Cardiac septum (tissue), 1 donor: ENCODE results near the gene WDR26. TPM values are rescaled to one million over a fixed set of nuclear protein-coding genes. Genes with fewer than 3 reads are reported as not detected.
"Not testable (repeated sequence)": the region's sequence is repeated elsewhere in the genome, so short reads cannot be mapped to it uniquely, and the experiment has no call there.

ENCODE experiments used
- DNase-seq: peaks from one replicate; pipeline ENCODE4 v3.0.0-alpha.2; 2020; ENCODE audit warnings: low spot score
- intact Hi-C: fragments of 100-400 bp; cut with DNase I; formaldehyde crosslinking; loops from one replicate; pipeline ENCODE4 v1.14.0; 2022
- long read RNA-seq: library from polyadenylated mRNA; unstranded; transcript quantifications from one replicate; pipeline ENCODE4 v2.0.0, GENCODE V29; 2021
- total RNA-seq: library from RNA; stranded (reverse); fragmentation: NEBNext Ultra II Directional; extraction: Animal tissue kit (Norgen Biotek cat#: 25700); gene quantifications from one replicate; pipeline ENCODE4 v1.2.1, GENCODE V29; 2021
- donor health status: DM: no; HTN: no; CAD: no.

The WDR26 gene
- total RNA-seq: 61.8 TPM
- long read RNA-seq, full-length matches to known transcripts: 9 of 34 reads
- long read RNA-seq, partial matches to known transcripts: 5 of 34 reads
- long read RNA-seq, other reads (novel, unspliced or antisense): 20 of 34 reads

DNA sequence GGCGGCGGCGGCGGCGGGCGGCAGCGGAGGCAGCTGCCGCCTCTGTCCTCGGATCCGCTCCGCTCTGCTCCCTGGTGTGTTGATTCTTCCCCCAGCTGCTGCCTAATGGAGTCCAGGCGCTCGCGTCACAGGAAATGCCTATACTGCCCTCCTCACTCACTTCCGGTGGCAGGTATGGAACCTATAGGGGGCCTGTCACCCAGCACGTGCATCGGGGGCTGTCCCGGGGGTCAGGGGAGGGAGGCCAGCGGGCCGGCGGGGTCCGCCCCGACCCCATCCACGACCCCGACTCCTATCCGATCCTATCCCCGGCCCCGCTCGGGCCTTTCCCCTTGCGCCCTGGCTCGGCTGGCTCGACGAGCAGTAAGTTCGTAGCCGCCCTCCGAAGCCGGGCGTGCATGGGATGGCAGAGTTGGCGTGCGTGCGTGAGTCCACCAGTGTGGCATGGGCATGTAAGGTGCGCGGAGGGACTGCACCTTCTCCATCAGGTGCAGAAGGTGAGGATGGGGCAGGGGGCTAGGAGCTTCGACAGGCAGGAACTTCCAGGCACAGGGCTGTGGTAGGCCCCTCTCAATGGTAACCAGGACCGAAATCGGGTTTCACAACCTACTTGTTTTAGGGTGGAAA, at the start of gene WDR26:
WDR26 (minus strand) TSS at position 107 of the 627 bp plus-strand sequence.
- DNase-seq: peak; percentile 93
- intact Hi-C loops: no loop called here

DNA sequence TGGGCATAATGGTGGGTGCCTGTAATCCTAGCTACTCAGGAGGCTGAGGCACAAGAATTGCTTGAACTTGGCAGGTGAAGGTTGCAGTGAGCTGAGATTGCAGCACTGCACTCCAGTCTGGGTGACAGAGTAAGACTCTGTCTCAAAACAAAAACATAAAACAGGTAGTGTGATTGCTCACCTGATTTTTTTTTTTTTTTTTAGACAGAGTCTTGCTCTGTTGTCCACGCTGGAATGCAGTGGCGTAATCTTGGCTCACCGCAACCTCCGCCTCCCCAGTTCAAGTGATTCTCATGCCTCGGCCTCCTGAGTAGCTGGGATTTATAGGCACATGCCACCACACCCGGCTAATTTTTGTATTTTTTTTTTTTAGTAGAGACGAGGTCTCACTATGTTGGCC, 48.6 kb upstream of the WDR26 start:
- intact Hi-C loops, DNase-seq: not testable (repeated sequence)

DNA sequence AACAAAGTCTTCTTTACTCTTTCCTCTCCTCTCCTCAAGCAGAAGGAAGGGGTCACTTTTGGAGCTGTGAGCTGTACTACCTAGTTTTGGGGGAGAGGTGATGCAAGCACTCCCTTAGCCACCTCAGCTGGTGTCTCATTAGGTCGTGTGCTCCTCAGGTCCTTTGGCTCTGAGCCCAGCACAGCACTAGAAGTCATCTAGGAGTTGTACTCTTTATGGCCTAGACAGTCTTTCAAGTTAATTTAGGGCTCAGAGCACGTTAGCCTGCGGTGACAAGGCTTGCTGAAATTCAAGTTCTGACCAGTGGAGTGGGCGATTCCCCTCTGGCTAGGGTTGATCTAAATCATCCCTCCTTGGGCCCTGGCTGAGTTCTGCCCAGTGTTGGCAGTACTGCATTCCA, 48.0 kb upstream of the WDR26 start:
- no peak for DNase-seq
- intact Hi-C loops: no loop called here

DNA sequence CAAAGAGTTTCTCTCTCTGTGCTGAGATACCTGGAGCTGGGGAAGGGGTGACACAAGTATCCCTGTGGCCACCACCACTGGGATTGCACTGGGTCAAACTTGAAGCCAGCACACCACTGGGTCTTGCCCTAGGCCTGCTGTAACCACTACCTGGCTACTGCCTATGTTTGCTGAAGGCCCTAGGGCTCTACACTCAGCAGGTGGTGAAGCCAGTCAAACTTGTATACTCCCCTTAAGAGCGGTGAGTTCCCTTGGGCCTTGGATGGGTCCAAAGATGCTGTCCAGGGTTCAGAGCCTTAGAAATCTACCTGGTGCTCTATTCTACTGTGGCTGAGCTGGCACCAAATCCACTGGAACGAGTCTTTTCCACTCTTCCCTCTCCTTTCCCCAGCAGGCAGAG, 47.0 kb upstream of the WDR26 start:
- intact Hi-C loops: no loop called here
- no peak for DNase-seq

DNA sequence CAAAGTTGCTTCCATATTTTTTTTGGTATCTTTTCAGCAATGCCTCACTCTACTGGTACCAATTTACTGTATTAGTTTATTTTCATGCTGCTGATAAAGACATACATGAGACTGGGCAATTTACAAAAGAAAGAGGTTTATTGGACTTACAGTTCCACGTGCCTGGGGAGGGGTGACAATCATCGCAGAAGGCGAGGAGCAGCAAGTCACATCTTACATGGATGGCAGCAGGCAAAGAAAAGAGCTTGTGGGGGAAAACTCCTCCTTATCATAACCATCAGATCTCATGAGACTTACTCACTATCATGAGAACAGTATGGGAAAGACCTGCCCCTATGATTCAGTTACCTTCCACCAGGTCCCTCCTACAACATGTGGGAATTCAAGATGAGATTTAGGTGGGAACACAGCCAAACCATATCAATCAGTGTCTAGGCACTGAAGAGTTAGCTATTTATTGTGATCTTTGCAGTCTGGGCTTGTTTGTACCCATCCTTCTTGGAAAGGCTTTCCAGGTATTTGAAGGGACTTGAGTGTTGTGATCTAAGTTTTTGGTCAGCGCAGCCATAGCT, 46.4 kb upstream of the WDR26 start:
- DNase-seq, intact Hi-C loops: not testable (repeated sequence)

DNA sequence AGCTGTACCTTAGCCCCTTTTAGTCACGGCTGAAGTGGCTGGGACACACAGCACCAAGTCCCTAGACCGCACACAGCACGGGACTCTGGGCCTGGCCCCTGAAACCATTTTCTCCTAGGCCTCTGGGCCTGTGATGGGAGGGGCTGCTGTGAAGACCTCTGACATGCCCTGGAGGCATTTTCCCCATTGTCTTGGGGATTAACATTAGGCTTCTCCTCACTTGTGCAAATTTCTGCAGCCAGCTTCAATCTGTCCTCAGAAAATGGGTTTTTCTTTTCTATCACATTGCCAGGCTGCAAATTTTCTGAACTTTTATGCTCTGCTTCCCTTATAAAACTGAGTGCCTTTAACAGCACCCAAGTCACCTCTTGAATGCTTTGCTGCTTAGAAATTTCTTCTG, 45.6 kb upstream of the WDR26 start:
- DNase-seq, intact Hi-C loops: not testable (repeated sequence)

DNA sequence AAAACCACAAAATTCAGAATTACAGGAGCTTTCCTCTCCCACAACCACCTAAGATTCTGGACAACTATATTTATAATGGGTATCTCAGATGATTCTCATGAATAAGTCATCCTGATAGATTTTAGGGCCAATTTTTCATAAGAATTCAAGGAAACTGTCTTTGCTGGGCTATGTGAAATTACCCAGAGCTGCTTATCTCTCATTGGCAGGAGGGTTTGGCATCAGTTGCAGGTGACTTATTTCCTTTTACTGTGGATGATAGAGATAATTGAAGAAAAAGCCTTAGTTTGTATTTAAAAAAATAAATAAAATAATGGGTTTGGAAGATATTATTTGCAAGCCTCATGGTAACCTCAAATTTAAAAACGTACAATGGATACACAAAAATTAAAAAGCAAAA, 38.2 kb upstream of the WDR26 start:
- DNase-seq: no peak
- intact Hi-C loops: no loop called here

DNA sequence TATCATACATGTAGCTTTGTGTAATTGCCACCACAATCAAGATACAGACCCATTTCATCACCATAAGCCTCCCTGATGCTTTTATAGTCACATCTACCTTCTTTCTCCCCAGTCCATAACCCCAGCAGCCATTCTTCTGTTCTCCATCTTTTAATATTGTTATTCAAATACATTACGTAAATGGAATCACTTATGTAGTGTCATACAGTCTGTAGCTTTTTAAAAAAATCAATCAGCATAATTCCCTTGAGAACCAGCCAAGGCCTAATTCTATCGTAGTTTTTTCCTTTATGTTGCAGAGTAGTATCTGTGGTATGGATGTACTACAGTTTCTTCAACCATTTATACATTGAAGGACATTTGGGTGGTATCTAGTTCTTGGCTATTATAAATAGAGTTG, 31.6 kb upstream of the WDR26 start:
- no peak for DNase-seq
- intact Hi-C loops: no loop called here

DNA sequence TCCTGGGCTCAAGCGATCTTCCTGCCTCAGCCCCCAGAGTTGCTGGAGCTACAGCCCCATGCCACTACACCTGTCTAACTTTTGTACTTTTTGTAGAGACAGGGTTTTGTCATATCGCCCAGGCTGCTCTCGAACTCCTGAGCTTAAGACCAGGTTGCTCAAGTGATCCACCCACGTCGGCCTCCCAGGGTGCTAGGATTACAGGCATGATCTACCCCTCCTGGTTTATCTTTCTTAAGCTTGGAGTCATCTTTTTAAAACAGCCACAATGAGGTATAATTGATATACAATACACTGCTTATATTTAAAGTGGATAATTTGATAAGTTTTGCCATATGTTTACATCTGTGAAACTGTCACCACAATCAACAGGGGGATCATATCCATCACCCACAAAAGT, 25.4 kb upstream of the WDR26 start:
- DNase-seq: no peak
- intact Hi-C loops: loop anchor here (5.0 kb wide), 1 partner anchor 42 kb away; no protein-coding TSS in a partner anchor

DNA sequence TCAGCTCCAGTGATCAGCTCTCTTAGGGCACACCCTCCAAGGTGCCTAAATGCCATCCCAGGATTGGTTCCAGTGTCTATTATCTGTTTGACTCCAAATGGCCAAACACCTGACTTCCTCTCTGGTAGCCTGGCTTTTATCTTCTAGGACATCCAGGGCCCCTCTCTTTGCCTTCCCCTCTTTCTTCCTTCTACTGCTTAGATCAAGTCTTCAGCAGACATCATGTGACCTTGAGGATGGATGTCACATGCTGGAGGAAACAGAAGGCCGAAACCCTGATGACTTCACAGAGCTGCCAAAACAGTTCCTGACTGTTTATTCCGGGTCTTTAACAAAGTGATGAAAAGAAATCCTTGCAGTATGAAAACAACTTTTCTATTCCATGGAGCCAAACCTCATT, 24.4 kb upstream of the WDR26 start:
- intact Hi-C loops: loop anchor here (5.0 kb wide), 1 partner anchor 43 kb away; no protein-coding TSS in a partner anchor
- no peak for DNase-seq

DNA sequence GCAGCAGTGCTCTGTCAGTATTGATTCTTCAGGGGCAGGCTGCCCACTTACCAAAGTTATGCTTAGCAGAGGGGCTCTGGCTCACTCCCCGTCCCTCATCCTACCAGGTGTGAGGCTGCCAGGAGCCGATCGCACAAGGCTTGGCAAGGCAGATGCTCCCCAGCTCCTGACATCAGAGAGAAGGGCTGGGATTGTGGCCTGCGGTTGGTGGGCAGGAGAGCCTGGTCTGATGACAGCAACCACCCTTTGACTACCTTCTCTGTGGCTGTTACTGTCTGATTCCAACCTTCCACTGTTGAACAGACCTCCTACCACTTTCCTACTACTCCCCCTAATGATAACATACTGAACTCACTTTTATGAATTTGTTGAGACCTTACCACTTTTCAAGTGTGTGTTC, 23.7 kb upstream of the WDR26 start:
- DNase-seq: no peak
- intact Hi-C loops: loop anchor here (5.0 kb wide), 1 partner anchor 44 kb away; no protein-coding TSS in a partner anchor

DNA sequence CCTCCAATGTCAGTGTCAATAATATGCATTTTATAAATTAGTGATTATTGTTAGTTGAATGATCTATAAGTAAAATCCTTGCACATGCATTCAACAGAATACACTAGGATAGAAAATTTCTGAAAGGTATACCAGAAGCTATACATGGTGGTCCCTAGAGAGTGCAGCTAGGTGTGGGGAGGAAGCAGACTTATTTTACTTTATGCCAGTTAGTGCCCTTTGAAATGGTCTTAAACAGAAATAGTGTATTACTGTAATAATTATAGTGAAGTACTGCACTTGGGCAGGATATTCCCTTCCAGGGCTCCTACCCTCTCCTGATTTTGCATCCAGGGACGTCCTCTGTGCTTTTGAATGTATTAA, 23.2 kb upstream of the WDR26 start:
- no peak for DNase-seq
- intact Hi-C loops: loop anchor here (2.0 to 5.0 kb wide), 4 partner anchors 45 to 341 kb away; partner anchors contain the start of gene CNIH4

DNA sequence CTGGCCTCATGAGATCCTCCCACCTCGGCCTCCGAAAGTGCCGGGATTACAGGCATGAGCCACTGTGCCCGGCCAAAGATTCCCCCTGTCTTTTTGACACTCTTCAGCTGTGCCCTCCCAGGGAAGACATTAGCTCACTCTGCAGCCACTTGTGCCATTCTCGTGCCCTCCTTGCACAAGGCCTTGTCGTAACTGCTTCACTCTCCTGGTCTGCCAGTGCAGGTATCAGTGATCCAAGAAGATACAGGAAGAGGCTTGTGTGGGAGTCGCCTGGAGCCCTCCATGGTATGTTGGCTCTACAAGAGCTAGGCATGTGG, 22.0 kb upstream of the WDR26 start:
- DNase-seq: no peak
- intact Hi-C loops: loop anchor here (2.0 to 5.0 kb wide), 4 partner anchors 46 to 340 kb away; partner anchors contain the start of gene CNIH4

DNA sequence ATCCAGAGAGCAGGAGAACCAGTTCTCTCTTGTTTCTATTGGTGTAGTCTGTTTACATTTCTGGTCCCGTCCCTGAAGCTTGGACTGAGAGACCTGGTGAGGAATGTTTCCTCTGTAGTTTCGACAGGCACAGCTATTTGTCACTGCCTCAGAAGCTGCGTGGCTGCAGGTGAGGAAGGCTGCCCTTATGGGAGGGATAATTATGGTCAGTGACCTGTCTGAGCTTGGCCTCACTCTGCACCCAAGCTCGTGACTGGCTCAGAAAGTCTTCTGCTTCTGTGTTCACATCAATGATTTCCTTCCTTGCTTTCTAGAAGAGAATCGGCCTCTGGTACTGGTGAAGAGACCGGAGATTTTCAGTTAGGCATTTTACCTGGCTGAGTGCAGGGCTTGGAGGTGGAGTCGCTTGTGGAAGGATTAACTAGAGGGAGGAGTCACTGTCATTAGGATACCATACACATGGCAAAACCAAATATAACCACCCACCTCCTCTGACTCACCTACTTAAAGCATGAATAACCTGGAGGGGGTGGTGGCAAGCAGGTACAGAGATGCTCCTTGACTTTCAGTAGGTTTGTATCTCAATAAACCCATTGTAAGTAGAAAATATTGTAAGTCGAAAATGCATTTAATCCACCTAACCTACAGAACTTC, 19.9 kb upstream of the WDR26 start:
- no peak for DNase-seq
- intact Hi-C loops: loop anchor here (5.0 kb wide), 1 partner anchor 48 kb away; no protein-coding TSS in a partner anchor

DNA sequence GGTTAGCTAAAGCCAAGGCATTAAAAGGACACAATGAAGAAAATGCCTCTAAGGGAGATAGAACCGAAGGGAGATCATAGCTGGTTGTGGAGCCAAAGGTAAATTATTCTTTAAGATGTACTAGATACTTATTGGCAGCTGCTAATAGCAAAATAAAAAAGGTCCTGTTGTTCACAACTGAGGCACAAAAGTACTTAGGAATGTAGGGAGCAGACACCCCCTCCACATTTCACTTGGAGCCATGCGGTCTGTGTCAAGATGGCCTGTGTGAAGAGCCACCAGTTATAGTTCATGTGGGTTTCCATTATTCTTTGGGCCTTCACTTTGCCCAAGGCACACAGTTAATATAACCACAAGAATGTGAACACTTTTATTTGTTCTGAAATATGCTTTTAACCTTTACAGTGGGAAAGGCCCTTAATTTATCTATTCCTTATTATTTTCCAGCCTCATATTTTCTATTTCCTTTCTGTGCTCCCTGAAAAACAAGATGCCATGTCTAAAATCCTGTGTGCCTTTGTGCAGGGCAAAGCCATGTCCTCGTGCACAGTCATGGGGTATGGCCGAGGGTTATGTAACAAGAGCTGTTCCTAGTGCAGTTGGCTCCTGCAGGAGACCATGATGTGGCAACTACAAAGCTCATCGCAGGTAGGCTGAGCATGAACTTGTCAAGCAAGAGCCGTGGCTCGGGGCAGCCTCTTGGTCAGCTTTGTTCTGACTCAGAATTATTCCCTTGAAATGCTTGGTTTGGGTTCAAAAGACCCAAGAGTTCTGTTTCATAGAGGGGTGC, 16.2 kb upstream of the WDR26 start:
- no peak for DNase-seq
- intact Hi-C loops: no loop called here

DNA sequence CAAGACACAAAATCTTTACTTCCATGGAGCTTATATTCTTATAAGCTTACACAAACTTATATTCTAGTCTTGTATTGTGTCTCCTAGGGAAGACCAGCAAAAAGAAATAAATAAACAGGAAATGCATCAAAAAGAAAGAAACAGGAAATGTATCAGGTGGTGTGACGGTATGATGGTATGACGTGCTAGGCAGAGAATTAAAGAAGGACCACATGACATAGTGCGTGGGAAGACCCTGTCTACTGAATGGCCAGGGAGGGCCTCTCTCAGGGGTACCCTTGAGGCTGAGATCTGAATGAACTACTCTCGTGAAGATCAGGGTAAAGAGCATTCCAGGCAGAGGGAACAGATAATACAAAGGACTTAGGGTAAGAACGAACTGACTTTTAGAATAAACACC, 15.6 kb upstream of the WDR26 start:
- no peak for DNase-seq
- intact Hi-C loops: no loop called here

DNA sequence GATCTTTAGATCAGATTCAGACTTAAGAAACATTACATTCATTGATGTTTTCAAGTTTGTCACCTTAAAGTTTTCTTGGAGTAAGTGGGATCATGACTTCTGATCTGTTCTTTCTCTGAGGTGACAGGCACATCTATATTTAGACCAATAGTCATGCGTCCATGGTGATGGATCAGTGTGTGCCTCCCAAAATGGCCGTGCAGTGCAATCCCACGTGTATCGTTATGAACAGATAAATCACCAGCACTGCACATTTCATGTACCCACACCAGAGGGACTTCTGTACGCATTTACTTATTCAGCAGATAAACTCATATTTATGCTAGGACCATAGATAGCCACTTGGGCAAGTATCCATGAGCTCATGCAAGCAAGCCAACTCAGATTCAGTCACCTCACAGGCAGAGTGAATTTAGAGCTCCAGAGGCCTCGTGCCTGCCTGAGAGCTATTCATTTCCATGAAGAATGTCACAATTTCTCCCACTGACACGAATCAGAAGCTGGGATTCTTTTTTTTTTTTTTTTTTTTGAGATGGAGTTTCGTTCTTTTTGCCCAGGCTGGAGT, 13.9 kb upstream of the WDR26 start:
- intact Hi-C loops: no loop called here
- DNase-seq: no peak

DNA sequence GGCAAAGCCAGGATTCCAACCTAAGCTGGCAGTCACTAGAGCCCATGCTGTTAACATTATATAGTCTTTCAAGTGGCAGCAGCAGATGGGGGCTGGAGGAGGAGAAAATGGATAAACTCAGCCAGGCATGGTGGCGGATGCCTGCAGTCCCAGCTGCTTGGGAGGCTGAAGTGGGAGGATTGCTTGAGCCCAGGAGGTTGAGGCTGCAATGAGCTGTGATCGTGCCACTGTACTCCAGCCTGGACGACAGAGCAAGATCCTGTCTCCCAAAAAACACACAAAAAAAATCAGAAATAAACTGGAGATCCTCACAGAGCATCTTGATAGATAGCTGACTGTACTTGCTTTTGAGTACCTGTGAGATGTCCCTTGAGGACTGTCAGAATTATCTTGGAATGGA, 13.4 kb upstream of the WDR26 start:
- intact Hi-C loops: no loop called here
- no peak for DNase-seq

DNA sequence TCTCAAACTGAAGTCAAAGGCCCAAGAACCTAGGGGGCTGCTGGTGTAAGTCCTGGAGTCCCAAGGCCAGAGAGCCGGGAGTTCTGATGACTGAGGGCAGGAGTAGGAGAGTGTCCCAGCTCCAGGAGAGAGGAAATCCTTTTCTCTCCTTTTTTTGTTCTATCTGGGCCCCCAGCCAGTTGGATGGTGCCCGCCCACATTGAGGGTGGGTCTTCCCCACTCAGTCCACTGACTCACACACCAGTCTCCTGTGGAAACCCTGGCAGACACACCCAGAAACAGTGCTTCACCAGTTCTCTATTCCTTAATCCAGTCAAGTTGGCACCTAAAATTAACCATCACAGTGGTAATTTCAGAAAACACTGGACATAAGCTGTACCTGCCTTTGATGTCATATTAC, 12.7 kb upstream of the WDR26 start:
- DNase-seq: no peak
- intact Hi-C loops: no loop called here

DNA sequence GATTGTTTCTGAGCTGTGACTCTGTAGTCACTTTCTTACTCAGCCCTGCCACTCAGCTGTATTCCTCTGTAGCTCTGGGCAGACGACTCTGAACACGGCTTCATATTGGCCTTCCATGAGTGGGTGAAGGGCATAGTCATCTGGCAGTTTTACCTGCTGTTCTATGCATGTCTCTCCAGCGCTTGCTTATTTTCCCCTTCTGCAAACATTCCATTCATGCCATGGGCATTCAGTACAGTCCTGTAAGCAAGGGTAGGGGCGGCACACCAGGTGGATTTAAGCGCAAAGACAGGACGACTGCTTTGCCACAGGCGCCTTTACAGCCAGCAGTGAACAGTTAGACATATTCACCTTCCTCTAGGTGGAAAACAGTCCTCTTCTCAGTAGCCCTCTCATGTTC, 4.4 kb upstream of the WDR26 start:
- no peak for DNase-seq
- intact Hi-C loops: no loop called here
